Measurements from ENCODE around the gene FAM131A. TPM values are rescaled to one million over a fixed set of nuclear protein-coding genes. Genes with fewer than 3 reads are reported as not detected.

Gene FAM131A
- total and polyA plus RNA-seq, 2 donors = 15.9 to 31.0 TPM

DNA sequence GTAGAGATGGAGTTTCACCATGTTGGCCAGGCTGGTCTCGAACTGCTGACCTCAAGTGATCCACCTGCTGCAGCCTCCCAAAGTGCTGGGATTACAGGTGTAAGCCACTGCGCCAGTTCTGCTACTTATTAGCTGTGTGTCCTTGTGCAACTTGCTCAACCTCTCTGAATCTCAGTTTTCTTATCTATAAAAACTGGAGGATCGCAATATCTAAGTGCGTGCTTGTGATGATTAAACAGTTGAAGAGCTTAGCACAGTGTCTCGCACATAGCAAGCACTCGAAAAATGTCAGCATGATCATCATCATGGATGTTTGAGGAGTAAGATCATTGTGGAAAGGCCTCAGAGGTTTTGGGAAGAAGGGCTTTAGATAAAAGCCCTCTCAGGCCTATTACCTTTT, 13.2 kb downstream of the FAM131A start:
- DNase-seq (ENCODE audit: extremely low spot score) = no peak
- Histone ChIP-seq H3K4me3 (ENCODE audit: low read depth, low read length) (no peak overlapping the region), H3K36me3 (ENCODE audit: insufficient read depth) (no peaks in the 10 kb centered on the region), H3K4me1 (ENCODE audit: insufficient read depth) (no peaks in the 10 kb centered on the region), H3K27ac (ENCODE audit: low read depth) (no peak overlapping the region)
- WGBS = 91% methylated on average over 6 of the region's 6 CpGs

DNA sequence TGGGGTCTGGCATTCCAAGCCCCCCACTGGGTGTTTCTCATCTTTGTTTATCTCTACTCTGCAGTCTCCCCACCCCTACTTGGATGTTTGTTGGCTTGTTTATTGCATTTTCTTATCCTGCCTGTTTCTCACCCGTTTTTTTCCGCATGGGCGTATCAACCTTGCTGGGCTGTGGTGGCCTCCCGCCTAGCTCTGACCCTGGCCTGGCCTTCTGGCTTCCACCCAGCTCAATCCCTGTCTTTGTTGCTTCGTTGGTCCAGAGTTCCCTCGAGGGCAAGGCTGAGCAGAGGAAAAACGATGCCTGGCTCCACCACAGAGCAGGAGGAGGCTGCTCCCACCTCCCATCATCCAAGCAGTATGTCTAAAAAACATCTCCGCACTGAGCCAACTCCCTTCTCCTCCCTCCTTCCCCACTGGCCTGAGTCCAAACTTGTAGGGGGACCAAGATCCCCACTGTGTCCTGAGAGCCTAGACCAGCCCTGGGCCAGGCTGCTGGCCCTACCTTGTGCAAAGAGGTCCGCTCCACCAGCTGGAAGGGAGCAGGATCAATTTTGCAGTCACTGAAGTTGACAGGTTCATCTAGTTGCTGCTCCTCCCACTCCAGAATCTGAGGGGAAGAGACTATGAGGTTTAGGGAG, 14.2 kb downstream of the FAM131A start:
- 48% methylated on average over 9 of the region's 9 CpGs for WGBS
- Histone ChIP-seq H3K36me3 (ENCODE audit: insufficient read depth) (no peaks in the 10 kb centered on the region), H3K4me3 (ENCODE audit: low read depth, low read length) (no peak overlapping the region), H3K4me1 (ENCODE audit: insufficient read depth) (no peaks in the 10 kb centered on the region), H3K27ac (ENCODE audit: low read depth) (no peak overlapping the region)
- no peak for DNase-seq (ENCODE audit: extremely low spot score)

DNA sequence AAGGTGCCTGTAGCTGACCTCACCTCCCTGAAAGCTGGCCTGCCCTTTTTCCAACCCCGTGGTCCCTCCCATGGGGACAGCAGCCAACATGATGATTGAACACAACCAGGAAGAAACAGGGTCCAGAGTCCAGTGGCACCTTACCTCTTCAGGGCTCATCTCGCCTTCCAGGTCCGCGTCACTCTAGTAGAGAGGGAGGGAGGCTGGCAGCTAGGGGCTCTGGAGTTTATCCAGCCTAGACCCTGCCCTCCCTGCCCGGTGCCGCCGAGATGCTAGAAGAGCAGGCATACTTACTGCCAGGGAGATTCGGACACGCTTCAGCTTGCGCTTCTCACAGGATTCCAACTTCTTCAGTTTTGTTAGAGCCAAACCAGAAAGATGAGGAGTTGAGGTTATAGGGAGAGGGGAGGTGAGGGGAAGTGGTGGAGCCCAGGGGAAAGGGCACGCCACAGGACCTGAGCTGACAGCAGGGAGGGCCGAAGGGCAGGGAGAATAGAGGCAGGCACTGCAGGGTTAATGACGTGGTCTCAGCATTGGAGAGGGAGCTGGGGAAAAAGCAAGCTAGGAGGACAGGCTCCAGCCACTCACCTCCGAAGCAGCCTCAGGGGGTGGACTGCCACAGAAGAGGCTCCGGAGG, 14.9 kb downstream of the FAM131A start:
- WGBS = 84% methylated on average over 15 of the region's 15 CpGs

DNA sequence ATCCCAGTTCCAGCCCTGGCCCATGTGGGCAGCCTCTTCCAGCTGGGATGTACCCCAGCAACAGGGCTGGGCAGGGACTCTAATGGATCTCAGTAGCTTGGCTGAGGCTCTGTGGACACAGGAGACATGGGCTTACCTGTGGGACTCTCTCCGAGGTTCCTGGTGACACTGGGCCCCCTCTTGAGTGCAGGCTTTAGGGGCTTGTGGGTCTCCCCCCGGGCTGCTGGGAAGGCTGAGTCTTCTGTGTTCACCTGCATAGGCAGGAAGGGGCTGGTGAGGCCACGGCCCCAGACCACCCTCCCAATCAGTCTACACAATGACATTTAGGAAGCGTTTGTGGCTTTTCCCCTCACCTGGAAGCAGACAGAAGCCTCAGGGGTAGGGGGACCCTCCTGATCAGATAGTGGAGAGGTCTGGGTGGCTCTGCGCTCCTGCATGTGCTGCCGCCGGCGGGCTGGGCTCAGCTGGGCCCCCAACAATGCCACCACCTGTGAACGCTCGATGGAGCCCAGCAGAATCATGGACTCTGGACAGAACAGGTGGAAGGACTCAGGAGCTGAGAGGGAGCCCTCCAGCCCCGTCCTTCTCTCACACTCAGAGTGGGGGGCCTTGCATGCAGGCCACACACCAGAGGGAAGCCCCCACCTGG, 15.6 kb downstream of the FAM131A start:
- WGBS = 87% methylated on average over 11 of the region's 11 CpGs
- Histone ChIP-seq H3K27ac (ENCODE audit: low read depth) (no peak overlapping the region), H3K4me3 (ENCODE audit: low read depth, low read length) (no peak overlapping the region), H3K36me3 (ENCODE audit: insufficient read depth) (no peaks in the 10 kb centered on the region), H3K4me1 (ENCODE audit: insufficient read depth) (no peaks in the 10 kb centered on the region)
- DNase-seq (ENCODE audit: extremely low spot score) = no peak

More for the DNA sequence above, 14.9 kb downstream of the FAM131A start:
- H3K4me1 ChIP-seq (ENCODE audit: insufficient read depth) = no peaks in the 10 kb centered on the region
- no peaks in the 10 kb centered on the region for H3K36me3 ChIP-seq (ENCODE audit: insufficient read depth)
- no peak overlapping the region for H3K27ac ChIP-seq (ENCODE audit: low read depth)
- no peak overlapping the region for H3K4me3 ChIP-seq (ENCODE audit: low read depth, low read length)
- DNase-seq (ENCODE audit: extremely low spot score) = no peak

DNA sequence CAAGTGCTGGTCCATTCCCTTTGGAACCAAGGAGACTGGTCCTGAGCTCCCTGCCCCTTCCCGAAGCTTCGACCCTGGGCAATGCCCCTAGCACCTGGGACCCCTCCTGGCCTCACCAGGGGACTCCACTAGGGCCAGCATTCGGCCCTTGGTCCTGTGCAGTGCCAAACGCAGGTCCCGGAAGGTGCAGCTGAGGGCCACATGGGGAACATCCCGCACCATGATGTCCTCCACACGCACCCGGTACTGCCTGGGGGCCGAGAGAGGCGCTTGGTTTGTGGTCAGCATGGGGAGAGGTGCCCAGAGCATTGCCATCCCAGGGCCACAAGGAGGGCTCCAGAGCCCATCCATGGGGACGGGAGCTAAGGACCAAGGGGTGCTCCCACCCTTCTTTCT, 16.1 kb downstream of the FAM131A start:
- 96% methylated on average over 11 of the region's 11 CpGs for WGBS
- Histone ChIP-seq H3K36me3 (ENCODE audit: insufficient read depth) (no peaks in the 10 kb centered on the region), H3K4me1 (ENCODE audit: insufficient read depth) (no peaks in the 10 kb centered on the region), H3K4me3 (ENCODE audit: low read depth, low read length) (no peak overlapping the region), H3K27ac (ENCODE audit: low read depth) (no peak overlapping the region)
- no peak for DNase-seq (ENCODE audit: extremely low spot score)

DNA sequence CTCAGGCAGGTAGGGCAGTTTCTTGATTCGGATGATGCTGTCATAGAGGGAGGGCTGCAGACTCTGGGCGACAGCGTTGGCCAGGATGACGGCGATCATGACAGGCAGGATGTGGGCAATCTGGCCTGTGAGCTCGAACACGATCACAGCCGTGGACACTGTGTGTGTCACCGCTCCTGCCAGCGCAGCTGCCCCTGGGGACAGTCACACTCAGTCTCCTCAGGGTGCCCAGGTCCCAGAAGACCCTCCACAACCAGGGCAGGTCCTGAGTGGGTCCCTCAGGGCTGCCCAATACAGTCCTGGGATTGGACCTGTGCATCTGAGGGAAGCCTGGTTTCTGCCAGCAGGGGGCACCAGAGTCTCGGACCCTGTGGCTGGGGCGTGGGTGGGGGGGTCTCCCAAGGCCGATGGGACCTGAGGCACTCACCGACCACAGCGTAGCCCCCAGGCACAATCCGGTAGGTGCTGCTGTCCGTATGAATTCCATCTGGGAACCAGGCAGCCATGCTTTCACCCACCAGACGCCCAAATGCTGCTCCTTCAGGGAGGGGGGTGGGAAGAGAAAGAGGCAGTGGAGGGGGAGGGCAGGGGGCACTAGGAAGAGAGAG, 16.8 kb downstream of the FAM131A start:
- Histone ChIP-seq H3K4me1 (ENCODE audit: insufficient read depth) (no peaks in the 10 kb centered on the region), H3K27ac (ENCODE audit: low read depth) (no peak overlapping the region), H3K36me3 (ENCODE audit: insufficient read depth) (no peaks in the 10 kb centered on the region), H3K4me3 (ENCODE audit: low read depth, low read length) (no peak overlapping the region)
- DNase-seq (ENCODE audit: extremely low spot score) = no peak
- WGBS = 58% methylated on average over 18 of the region's 18 CpGs

DNA sequence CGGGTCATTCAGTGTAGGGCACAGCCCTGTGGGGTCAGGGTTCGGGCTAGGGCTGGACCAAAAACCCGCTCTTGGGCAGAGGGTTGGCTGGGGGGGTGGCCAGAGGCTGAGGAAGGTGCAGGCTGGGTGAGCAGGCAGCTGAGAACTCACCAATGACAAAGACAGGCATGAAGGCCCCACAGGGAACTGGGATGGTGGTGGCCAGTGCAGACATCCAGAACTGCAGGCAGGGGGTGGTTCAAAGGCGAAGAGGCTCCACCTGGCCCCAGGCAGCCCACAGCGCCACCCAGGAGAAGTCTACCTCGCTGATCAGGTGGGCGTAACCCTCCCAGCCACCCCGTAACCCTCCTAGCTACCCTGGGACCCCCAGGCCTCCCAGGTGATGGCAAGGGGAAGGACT, 17.4 kb downstream of the FAM131A start:
- Histone ChIP-seq H3K27ac (ENCODE audit: low read depth) (no peak overlapping the region), H3K4me1 (ENCODE audit: insufficient read depth) (no peaks in the 10 kb centered on the region), H3K36me3 (ENCODE audit: insufficient read depth) (no peaks in the 10 kb centered on the region), H3K4me3 (ENCODE audit: low read depth, low read length) (no peak overlapping the region)
- no peak for DNase-seq (ENCODE audit: extremely low spot score)
- 85% methylated on average over 8 of the region's 8 CpGs for WGBS

DNA sequence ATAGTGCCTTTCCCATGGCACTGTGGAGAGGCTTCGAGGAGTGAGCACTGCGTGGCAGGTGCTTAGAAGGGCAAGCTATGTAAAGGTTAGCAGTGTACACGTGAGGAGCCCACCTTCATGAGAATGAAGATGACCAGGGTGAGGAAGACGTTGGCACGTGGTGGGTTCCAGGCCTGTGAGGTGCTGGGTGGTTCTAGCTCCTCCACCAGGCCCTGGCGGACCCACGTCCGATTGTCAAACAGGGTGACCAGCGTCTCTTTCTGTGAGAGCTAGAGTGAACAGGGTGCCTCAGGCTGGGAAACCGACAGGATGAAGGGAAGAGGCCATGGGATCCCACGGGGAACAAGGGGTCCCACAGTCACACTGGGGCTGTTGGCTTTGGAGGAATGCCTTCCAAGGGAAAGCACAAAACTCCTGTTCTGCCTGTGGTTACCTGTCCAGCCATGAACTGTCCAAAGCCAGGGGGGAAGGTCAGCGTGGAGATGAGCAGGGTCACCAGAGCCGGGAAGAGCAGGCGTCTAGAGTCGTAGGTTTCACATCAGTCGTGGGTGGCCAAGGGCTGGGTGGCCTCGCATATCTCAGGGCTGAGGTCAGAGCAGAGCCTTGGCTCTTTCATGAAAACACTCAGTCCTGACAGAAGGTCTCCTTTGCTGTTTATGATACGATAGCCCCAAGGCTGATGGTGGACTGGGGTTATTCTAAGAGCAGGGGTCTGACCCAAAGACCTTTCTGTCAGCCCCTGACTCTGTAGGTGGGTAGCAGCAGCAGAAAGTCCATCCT, 18.1 kb downstream of the FAM131A start:
- no peak overlapping the region for H3K27ac ChIP-seq (ENCODE audit: low read depth)
- no peak for DNase-seq (ENCODE audit: extremely low spot score)
- 81% methylated on average over 18 of the region's 18 CpGs for WGBS
- no peak overlapping the region for H3K4me3 ChIP-seq (ENCODE audit: low read depth, low read length)
- H3K36me3 ChIP-seq (ENCODE audit: insufficient read depth) = no peaks in the 10 kb centered on the region
- H3K4me1 ChIP-seq (ENCODE audit: insufficient read depth) = no peaks in the 10 kb centered on the region

DNA sequence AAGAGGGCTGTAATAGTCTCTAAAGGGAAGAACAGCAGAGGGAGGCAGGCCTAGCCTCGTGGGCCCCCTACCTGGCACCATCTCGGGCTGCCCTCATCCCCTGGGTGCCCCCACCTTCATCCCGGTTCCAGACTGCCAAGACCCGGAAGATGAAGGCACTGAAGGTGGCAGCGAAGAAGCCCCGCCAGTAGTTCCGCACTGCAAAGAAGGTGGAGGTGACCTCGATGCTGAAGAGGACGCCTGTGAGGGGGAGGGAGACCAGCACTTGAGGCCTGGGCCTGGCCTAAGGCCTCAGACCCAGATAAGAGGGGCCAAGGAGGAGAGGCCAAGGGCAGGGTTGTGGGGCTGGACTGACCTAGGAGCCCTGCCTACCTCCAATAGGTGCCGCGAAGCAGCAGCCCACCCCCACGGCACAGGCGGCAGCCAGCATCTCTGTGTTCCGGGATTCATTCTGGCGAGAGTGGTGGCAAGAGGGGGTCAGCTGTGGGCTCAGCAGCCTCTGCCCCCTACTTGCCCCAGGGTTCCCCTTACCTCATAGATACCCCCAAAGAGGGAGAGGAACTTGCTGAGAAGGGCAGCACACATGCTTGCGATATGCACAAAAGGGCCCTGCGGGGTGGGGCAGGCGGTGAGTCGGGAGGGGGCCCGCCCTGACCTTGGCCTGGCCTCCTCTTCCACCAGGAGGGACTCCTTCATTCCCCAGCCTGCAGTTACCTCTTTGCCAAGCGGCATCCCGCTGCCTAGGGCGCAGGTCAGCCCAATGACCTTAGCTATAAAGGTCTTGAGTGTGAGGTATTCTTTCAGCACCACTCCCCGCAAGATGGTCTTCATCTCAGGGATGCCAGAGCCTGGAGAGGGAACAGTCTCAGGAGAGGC, 20.1 kb downstream of the FAM131A start:
- 94% methylated on average over 24 of the region's 24 CpGs for WGBS
- Histone ChIP-seq H3K4me1 (ENCODE audit: insufficient read depth) (peaks cover 3% of the 10 kb centered on the region), H3K36me3 (ENCODE audit: insufficient read depth) (no peaks in the 10 kb centered on the region), H3K27ac (ENCODE audit: low read depth) (no peak overlapping the region), H3K4me3 (ENCODE audit: low read depth, low read length) (no peak overlapping the region)
- DNase-seq (ENCODE audit: extremely low spot score) = no peak

DNA sequence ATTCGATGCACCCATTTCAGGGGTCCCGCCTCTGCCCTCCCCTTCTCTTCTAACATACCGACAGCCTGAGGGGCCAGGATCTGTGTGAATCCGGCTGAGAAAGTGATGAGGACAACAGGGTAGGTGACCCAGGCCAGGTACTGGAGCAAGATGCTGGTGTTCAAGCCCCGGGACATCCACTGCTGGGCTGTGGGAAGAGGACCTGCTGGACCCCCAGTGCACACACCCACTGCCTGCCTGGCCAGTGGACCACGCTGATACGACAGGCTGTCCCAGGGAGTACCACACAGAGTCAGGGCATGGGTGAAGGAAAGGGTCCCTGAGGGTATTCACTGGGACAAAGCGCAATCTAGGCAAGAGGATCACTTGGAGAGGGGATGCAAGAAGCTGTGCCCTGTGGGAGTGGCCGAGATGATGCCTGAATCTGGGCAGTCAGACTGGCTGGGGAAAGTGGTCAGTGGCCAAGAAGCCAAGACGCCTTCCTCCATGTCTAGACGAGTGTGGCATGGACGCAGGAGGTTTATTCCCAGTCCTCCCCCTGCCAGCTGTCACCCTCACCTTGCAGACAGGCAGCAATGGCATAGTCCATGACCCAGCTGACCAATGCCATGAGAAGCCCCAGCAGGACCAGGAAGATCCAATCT, 20.8 kb downstream of the FAM131A start:
- no peaks in the 10 kb centered on the region for H3K36me3 ChIP-seq (ENCODE audit: insufficient read depth)
- no peak overlapping the region for H3K27ac ChIP-seq (ENCODE audit: low read depth)
- H3K4me3 ChIP-seq (ENCODE audit: low read depth, low read length) = no peak overlapping the region
- DNase-seq (ENCODE audit: extremely low spot score) = no peak
- 94% methylated on average over 12 of the region's 12 CpGs for WGBS
- H3K4me1 ChIP-seq (ENCODE audit: insufficient read depth) = peaks cover 3% of the 10 kb centered on the region

DNA sequence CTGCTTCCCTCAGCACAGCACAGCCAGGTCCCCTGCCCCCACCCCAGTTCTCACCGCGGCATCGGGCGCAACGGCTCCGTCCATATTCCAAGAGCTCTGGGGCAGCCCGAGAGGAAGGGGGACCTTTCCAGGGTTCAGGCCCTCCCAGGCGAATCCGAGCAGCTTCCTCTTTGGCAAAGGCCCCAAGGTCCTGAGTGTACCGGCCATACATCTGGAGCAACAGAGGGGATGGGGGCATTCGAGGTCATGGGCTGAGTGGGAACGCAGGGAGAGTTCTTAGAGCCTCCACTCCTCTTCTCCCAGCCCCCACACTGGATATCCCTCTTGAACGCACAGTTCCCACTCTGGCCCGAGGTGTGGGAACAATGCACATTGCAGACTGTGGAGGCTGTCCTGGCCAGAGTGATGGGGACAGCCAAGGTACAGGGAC, 21.5 kb downstream of the FAM131A start:
- WGBS = 80% methylated on average over 14 of the region's 14 CpGs
- Histone ChIP-seq H3K36me3 (ENCODE audit: insufficient read depth) (no peaks in the 10 kb centered on the region), H3K27ac (ENCODE audit: low read depth) (no peak overlapping the region), H3K4me3 (ENCODE audit: low read depth, low read length) (no peak overlapping the region), H3K4me1 (ENCODE audit: insufficient read depth) (peaks cover 3% of the 10 kb centered on the region)
- no peak for DNase-seq (ENCODE audit: extremely low spot score)

DNA sequence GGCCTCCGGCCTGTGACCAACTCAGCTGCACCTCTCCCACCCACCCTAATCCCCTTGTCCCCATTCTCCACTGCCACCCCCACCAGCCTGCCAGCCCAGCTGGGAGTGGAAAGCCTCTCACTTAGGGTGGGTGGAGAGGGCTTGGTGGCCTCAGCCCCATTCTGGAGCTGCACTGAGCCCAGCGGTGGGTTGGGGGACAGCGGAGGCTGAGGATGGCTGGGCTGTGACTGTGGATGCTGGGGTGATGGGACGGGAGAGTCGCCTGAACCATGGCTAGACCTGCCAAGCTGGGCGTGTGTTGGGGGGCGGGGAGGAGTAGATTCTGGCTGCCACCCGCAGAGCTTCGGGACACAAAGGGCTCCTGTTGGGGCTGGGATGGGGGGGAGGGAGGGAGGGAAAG, 22.2 kb downstream of the FAM131A start:
- WGBS = 76% methylated on average over 9 of the region's 9 CpGs

More for the DNA sequence above, 22.2 kb downstream of the FAM131A start:
- no peak for DNase-seq (ENCODE audit: extremely low spot score)
- Histone ChIP-seq H3K27ac (ENCODE audit: low read depth) (no peak overlapping the region), H3K36me3 (ENCODE audit: insufficient read depth) (no peaks in the 10 kb centered on the region), H3K4me1 (ENCODE audit: insufficient read depth) (peaks cover 3% of the 10 kb centered on the region), H3K4me3 (ENCODE audit: low read depth, low read length) (no peak overlapping the region)
